GM13976 (cell line): ENCODE results near the gene SUPT7L.
"Not testable (repeated sequence)": the region's sequence is repeated elsewhere in the genome, so short reads cannot be mapped to it uniquely, and the experiment has no call there.

Experiments
- DNase-seq: peaks from one replicate; pipeline ENCODE4 v3.0.0; 2012; ENCODE audit warnings: low spot score
- CTCF ChIP-seq: IDR thresholded peaks from 2 replicates; pipeline ENCODE4 v1.5.1; 2012; ENCODE audit warnings: borderline replicate concordance, mild to moderate bottlenecking; ENCODE audit not compliant: insufficient read depth; ENCODE audit errors: extremely low read depth, missing control alignments, control extremely low read depth
- in situ Hi-C: fragments of 300-500 bp; cut with MboI; formaldehyde crosslinking; loops from one replicate; pipeline ENCODE4 v1.12.0; 2022; ENCODE audit warnings: low sequenced_read_pairs, mixed read lengths, inconsistent platforms; ENCODE audit not compliant: unreplicated experiment

The SUPT7L gene

DNA sequence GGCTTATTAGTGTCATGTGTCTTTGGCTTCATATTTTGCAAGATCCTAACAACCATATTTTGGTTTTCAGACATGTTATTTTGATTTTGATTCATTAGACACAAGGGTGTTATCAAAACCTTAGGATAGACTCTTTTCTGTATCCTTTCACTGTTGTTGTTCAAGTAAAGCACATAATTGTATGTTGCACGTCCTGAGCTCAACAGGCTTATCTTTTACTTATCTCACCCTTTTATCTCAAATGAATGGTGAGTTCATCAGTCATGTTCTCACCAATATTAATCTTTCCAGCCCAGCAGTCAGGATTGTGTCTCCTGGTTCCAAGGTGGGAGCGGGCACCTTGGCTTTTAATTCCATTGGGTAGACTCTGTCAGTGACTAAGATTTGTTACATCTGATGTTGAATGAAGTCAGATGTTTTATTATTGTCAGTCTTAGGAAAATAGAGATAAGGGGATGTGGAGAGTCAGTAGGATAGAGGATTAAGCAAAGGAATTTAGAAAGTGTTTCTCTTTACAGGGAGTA lies 22.6 kb downstream of the SUPT7L start:
- in situ Hi-C loops, result no loop called here
- no peak for DNase-seq
- TF ChIP-seq CTCF, result no peak

GRCh38 chr2:27638709-27639108 lies 24.7 kb downstream of the SUPT7L start:
- no peak for TF ChIP-seq CTCF
- in situ Hi-C loops, result no loop called here
- no peak for DNase-seq

DNA sequence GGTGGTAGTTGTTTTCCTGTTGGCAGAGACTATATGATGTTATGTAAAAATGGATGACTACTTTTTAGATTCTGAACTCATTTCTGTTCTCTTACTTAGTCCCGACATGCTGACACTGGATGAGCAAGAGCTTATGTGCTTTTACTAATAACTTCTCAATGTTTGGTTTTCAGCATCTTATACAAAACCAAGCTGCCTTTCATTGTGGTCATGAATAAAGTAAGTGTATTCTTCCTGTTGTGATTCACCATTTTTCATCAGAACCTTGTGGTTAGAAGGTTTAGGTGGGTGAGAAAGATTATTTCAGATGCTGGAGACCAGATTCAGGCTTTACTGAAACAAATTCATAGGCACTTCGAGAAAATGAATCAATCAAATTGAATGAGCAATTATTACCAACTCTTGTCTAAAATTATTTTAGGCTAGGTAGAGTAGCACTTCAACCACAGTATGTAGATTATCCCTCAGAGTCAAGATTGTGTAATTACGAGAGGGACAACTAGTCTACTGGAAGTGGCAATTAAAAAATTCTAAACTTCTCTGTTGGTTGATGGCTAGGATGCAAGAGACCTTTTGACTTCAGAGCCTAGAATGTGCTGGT lies 25.3 kb downstream of the SUPT7L start:
- in situ Hi-C loops, result no loop called here
- DNase-seq, result no peak
- TF ChIP-seq CTCF, result no peak

DNA sequence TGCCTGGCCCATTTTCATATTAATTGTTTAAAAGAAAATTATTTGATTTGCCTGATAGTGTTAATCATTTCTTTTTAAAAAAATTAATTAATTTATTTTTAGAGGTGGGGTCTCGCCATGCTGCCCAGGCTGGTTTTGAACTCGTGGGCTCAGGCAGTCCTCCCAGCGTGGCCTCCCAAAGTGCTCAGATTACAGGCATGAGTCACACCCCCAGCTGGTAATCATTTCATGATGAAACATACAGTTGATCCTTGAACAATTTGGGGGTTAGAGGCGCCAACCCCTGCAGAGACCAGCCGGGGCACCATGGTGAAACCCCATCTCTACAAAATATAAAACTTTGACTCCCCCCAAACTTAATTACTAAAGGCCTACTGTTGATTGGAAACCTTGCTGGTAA lies 26.6 kb downstream of the SUPT7L start:
- TF ChIP-seq CTCF, result no peak
- in situ Hi-C loops, result no loop called here
- DNase-seq, result no peak

DNA sequence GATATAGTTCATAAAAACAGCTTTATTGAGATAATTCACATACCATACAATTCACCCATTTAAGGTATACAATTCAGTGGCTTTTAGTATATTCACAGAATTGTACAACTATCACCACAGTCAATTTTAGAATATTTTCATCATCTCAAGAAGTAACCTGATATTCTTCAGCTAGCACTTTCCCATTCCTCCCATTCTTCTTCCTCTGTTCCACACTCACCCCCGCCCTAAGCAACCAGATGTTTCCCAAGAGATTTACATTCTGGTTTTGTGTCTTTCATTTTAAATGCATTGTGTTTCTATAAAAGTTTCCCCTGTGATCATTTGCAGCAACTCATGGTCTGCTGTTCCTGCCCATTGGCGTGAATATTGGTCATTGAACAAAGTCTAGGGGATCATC lies 29.1 kb downstream of the SUPT7L start:
- in situ Hi-C loops, result no loop called here
- no peak for TF ChIP-seq CTCF
- DNase-seq, result no peak

- in situ Hi-C loops, DNase-seq: not testable (repeated sequence)
Measured at GRCh38 chr2:27630257-27630656, 33.2 kb downstream of the SUPT7L start.

GRCh38 chr2:27628767-27629709 lies 34.4 kb downstream of the SUPT7L start, which contains the start of the genes CCDC121 and GPN1:
TSS of gene CCDC121 (minus strand) at chr2:27629012. CDS start at chr2:27627799, 1,213 bp downstream.
TSS of gene GPN1 (plus strand) at chr2:27629050. CDS start at chr2:27629059, 9 bp downstream.
- peak; percentile 91 for DNase-seq
- no peak for TF ChIP-seq CTCF
- in situ Hi-C loops, result no loop called here
